Embryonic facial prominence (tissue), 1 donor: Measurements from ENCODE around the gene KLHL41.
"Not testable (repeated sequence)": the region's sequence is repeated elsewhere in the genome, so short reads cannot be mapped to it uniquely, and the experiment has no call there.

Experiments used
- DNase-seq: peaks from one replicate; pipeline ENCODE4 v3.0.0-alpha.2; 2016; ENCODE audit errors: extremely low spot score

The KLHL41 gene

DNA sequence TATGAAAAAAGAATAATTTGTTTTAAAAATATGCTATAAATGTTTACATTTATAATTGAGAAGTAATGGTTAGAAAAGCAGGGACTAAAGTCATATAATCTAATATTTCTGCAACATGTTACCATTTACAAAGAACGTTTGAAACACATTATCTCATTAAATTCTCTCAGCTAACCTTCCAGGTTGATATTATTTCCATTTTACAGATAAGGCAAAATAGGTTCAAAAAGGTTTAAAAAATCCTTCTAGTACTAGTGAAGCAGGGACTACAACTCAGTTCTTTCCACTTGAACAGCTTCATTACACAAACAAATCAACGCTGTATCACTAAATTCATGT is 63.3 kb downstream of the KLHL41 start:
- no peak for DNase-seq

DNA sequence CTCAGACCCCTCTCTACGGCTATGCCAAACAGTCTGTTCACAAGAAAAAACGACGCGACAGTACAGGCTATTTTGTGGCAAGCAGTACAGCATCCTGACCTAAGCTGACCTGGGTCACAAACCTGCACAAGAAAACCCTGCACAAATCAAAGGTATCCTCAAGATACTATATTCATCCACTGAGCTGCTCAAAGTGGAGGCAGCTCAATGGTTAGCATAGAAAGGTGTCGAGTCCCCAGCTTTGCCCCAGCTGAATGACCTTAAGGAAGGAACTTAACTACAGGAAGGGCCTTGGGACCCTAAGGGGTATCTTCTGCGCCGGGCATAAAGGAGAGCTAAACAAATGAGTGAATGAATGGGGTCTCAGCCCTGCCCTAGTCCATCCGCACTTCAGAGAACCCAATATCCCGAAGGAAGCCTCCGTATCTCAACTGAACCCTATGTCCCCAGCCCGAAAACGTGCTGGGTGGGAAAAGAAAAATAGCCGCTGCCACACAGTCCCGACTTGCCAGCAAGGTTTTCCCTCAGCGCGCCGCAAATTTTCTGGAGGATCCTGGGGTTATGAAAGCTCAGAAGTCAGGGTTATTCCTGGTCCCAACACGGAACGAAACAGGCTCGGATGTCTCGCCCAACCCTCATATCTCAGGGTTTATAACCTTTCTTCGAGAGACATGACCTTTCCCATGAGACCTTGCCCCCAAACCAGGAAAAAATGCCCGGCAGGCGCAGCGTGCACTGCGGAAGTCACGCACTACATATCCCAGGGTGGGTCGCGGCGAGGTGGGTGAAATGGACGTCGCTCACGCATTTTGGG is 63.9 kb downstream of the KLHL41 start, which contains the start of gene FASTKD1:
FASTKD1 (minus strand) TSS at position 706 of the 814 bp plus-strand sequence. CDS start 1,836 bp downstream, outside the sequence.
- DNase-seq = peak; percentile 81

DNA sequence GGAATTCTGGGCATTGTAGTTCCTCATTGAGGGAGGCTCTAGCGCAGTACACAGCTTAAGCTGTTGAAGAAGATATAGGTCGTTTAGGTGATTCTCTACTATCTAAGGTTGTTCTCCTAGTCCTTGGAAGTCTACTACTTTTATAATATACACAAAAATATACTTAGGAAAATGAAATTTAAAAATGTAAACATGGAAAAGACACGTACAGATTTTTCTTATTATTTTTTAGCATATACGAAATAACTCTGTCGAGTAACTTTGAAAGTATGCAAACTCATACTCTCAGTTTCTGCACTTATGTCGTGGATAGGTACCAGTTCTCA is 64.4 kb downstream of the KLHL41 start:
- DNase-seq = no peak

DNA sequence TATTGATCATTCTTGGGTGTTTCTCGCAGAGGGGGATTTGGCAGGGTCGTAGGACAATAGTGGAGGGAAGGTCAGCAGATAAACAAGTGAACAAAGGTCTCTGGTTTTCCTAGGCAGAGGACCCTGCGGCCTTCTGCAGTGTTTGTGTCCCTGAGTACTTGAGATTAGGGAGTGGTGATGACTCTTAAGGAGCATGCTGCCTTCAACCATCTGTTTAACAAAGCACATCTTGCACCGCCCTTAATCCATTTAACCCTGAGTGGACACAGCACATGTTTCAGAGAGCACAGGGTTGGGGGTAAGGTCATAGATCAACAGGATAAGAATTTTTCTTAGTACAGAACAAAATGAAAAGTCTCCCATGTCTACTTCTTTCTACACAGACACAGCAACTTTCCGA is 65.0 kb downstream of the KLHL41 start:
- DNase-seq = not testable (repeated sequence)

GRCh38 chr2:169575264-169575663 is 65.8 kb downstream of the KLHL41 start:
- not testable (repeated sequence) for DNase-seq
